ENCODE measurements around the gene PRPF6.
"Not testable (repeated sequence)": the region's sequence is repeated elsewhere in the genome, so short reads cannot be mapped to it uniquely, and the experiment has no call there.

Gene PRPF6

DNA sequence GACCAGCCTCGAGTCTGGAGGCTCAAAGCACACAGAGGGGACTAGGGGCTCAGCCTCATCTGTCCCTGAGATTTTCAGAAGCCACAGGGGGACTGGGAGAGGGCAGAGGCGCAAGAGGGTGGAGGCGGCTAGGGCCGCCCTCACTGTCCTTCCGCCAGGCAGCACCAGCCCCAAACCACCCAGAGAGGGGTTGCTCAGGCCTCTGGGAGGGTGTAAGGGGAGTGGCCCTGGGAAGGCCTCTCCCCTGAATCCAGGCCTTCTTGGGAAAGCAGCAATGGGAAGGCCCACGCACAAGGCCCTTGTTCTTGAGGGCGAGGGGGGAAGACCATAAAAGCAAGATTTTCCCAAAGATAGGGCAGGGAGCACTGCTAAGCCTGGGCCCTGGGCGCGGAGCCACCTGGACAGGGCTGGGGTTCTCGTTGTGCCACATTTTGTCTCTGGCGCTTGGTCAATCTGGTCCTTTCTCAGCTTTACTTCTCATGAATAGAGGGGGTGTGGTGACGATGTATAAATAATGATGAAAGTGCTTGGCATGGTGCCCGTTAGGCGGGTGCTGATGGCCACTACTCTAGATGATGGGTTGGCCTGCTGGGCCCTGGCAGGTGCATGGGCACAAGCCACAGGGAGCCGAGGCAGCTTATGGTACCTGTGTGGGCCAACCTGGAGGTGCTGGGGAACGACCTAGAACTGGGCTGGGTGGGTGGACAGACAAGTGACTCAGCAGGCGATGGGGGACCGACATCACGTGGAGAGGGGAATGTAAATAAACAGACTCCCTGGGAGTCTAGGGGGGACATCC, 6.3 kb upstream of the PRPF6 start:
- DNase-seq = no peak

DNA sequence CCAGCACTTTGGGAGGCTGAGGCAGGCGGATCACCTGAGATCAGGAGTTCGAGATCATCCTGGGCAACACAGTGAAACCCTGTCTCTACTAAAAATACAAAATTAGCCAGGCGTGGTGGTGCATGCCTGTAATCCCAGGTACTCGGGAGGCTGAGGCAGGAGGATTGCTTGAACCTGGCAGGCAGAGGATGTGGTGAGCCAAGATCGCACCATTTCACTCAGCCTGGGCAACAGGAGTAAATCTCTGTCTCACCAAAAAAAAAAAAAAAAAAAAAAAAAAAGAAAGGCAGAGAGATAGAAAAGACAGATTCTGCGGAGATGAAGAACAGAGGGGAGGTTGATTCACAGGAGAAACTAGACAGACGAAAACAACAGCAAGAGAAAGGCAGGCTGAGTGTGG, 4.4 kb upstream of the PRPF6 start:
- DNase-seq = not testable (repeated sequence)

DNA sequence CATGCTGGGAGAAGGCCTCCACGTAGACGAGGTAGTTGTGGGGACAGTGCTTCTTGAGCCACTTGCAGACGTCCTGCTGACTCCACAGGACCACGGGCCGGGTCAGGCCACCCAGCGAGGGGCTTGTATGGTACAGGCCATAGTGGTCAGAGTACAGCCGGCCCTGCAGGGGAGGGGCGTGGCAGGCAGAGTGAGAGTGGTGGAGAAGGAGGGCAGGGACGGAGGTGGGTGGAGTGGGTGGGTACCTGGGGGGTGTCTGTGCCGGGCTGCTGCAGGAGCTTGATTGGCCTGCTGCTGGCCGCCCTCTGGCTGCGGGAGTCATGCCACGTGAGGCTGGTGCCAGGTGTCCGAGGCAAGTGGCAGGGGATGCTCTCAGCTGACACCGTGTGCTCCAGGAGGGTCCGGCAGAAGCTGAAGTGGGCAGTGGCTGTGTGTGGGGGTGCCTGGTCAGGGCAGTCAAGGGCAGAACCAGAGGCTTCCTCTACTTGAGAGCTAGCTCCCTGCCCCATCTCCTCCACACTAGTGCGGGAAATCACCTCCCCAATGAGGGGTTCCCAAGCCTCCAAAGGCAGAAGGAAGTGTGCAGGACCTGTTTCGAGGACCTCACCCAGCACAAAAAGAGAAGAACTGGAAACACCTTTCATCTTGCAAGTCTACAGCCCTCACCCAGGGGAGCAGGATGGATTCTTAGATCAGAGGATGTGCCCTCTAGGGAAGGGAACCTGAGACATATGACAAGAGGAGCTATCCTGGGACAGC, 3.8 kb upstream of the PRPF6 start:
- no peak for DNase-seq

DNA sequence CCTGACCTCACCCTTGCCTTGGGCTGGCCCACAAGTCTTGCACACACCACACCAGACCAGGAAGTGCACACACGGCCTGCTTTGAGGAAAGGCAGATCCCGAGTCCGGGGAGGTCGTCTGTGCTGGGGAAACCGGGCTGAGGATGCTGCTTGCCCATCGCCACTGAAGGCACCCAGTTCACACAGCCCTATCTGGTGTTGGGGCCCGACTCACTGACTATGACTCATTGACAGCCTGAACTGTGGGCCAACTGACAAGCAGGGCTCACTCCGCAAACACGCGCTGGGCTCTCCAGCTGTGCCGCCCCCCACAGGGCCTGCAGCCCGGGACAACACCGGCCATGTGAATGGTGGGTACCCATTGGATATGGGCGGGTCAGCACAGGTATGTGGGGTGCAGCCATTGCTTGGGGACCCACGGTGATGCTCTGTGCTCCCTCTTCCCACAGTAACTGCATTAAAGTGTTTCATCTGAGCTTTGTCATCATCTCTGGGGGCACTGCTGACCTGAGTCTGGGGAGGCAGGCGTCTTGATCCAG, 3.1 kb upstream of the PRPF6 start:
- DNase-seq = peak; percentile 24 to 39

DNA sequence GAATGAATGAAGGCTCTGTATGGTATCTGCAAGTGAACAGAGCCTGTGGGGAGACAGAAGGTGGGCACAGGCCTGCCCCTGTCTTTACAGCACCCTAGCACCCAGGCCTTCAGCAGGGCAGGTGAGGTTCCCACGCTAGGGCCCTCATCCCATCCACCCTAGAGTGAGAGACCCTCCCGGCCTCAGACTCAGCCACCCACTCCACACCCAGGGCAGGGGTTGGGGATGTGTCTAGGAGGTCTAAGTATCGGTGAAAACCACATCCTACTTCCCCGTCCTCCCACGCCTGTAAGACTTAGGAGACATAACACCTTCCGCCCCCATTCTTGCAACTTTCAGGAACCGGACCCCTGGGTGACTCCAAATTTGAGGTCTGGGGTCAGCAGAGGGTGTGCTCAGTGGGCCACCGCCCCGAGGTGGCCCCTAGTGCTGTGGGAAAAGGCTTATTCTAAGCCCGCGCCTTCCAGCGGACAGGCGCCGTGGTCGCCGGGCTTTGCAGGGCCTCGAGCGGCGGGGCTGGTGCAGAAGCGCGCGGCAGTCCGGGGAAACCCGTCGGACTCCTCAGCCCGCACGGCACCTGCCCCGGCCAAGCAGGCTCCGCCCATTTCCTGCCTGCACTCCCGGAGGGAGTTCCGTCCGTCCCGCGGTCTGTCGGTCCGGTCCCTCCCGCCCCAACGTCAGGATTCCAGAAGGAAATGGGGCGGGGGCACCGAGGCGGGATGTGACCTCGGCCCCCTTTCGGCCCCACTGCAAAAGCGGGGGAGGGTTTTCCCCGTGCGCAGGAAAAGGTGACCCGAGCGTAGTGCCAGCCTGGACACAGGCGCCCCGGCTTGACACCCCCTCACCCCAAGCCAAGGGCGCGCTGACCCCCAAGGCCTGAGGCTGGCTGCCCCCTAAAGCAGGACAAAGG, 2.4 kb upstream of the PRPF6 start:
- DNase-seq = peak; percentile 54 to 60

DNA sequence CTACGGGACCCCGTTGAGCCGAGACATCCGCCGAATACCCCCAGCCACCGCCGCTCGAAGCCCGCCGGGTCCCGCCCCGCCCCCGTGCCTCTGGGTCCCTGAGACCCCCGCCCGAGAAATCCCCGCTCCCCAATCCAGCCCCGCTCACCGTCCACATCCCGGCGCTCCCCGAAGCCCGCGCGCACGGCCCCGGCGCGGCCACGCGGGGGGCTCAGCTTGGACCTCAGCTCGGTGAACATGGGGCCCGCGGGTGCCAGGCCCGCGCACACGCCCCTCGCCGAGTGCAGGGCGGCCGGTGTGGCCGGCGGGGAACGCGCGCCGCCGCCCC, 1.7 kb upstream of the PRPF6 start:
- DNase-seq = no peak

DNA sequence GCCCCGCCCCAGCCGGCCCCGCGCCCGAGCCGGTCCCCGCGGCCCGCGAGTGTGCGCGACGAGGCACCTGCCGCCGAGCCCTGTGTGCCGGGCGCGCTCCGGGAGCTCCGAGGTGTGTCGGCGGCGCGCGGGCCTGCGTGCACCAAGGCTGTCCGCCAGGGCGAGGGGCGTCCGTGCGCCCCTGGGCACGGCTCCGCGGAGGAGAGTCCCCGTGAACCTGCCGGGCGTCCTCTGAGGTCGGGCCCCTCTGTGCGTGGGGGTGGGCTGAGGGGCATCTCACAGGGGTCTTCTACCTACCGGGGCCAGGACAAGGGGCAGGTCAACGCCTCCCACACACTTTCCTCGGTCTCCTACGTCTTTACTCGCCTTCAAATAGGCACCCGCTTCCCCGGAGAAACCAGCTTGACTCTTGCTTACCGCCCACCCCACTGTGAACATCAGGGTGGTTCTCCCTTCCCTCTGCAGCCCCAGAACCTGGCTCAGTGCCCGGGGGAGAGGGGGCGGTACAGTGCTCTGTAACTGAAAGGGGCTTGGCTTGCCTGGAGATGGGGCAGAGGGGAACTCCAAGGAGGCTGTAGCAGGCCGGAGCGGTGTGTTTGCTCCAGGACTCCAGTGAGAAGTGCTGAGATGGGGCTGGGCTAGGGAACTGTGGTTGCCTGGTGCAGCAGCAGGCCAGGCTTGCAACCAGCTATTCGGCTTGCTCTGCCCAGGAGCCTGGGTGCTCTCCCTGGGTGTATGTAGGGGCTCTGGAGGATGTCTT, 1.2 kb upstream of the PRPF6 start, which contains the start of gene SAMD10:
SAMD10 (minus strand) TSS at position 86 of the 760 bp plus-strand sequence. CDS start 175 bp downstream, outside the sequence.
- peak; percentile 52 to 66 for DNase-seq

DNA sequence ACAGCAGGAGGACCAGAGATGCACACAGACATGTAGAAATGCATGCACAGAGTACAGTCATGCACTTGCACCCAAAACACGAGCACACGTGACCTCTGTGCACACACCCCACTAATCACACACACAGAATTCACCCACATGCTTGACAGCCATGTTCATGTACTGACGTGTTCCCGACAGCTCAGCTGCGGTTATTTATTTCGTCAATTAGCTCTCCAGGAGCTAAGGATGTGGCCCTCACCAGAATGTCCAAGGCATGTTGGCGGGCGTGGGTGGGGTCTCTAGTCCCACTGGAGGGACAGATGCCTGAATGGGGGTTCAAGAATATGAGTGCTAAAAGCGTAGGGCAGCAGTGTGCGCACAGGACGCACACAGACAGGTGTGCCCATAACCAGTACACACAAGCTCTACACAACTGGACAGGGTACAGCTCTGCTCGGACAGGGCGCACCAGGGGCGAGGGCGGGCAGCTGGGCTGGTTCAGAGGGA, 571 bp upstream of the PRPF6 start:
- peak in 1 of 2 donors; percentile 49 for DNase-seq

DNA sequence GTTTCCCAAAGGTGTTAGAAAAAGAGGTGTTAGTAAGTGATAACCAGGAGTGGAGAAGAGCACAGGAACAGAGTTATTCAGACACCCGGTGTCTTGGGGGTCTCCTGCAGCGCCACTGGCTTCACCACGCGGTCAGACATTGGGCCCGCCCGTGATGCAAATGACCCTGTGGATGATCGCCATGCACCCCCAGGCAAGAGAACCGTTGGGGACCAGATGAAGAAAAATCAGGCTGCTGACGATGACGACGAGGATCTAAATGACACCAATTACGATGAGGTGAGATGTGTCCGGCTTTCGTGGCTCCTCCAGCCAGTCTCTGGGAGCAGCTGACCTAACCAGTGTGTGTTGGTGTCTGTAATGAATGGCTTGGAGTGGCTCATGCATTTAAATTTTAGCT, 2.0 kb downstream of the PRPF6 start:
- DNase-seq = no peak

DNA sequence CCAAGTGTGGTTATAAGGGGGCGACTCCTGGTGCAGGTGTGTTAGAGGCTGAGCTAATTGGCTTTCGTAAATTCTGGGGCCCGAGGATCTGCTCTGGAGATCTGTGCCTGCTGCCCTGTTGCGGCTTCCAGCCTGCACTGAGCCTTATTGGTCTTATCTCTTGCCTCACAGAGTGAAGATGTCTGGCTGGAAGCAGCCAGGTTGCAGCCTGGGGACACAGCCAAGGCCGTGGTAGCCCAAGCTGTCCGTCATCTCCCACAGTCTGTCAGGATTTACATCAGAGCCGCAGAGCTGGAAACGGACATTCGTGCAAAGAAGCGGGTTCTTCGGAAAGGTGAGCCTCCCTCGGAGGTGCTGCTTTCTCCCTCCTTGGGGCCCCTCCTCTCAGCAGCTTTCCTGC, 20.0 kb downstream of the PRPF6 start:
- DNase-seq = no peak

DNA sequence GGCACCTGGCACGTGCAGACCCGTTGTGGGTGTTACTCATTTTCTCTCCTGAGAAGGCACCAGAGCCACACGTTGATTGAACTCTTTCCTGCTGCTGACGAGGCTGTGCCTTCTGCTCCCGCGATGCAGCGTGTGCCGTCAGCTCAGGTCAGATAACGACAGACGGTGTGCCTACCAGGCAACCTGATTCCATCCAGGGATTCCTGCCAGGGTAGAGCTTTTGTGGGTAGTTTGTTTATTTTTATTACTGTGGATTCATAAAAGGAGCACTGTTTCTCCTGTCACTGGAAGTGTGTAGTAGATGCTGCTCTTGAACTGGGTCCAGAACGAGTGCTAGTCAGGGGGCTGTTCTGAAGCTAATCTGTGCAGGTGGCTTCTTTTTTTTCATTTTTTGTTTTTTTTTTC, 20.7 kb downstream of the PRPF6 start:
- DNase-seq = no peak

DNA sequence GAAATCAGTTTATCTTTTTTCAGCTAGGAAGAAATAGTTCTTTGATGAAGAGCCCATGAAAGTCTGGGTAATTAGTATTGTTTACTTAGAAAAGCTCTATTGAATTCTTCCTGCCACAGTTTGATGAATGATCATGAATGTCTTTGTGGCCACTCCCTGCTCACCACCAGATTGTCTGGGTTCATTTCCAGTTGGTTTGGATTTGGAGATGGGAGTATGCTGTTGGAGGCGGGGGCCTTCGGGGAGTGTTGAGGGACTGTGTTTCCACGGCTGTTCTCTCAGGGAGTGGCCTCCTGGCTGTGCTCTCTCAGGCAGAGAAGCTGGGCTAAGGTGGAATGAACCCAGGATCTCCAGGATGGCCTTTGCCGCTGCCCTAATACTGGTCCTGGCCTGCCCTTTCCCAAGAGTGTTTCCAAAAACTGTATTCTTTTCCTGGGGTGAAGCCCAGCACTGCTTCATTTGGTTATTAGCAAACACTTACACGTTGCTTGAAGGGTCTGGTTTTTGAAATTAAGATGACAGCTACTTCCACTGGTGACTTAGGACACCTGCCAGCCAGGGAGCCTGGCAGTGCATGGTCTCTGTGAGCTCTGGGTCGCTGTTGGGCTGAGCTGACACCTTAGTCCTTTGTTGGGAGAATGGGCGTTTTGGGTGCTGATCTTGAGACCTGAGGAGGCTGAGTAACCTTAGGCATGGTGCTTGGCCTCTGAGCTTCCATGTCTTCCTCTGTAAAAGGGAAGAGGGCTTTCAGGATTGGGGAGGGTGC, 23.2 kb downstream of the PRPF6 start:
- no peak for DNase-seq

DNA sequence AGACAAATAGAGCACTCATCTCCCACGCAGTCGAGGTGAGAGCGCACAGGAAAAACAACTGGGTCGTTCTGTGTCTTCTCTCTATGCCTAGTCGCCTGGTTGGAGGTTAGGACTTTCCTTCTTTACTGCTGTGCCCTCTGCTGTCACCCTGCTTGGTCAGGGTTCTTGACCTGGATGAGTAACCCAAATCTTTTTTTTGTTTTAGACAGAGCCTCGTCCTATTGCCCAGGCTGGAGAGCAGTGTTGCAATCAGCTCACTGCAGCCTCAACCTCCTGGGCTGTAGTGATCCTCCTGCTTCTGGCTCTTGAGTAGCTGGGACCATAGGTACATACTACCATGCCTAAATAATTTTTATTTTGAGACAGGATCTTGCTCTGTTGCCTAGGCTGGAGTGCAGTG, 24.5 kb downstream of the PRPF6 start:
- no peak for DNase-seq

DNA sequence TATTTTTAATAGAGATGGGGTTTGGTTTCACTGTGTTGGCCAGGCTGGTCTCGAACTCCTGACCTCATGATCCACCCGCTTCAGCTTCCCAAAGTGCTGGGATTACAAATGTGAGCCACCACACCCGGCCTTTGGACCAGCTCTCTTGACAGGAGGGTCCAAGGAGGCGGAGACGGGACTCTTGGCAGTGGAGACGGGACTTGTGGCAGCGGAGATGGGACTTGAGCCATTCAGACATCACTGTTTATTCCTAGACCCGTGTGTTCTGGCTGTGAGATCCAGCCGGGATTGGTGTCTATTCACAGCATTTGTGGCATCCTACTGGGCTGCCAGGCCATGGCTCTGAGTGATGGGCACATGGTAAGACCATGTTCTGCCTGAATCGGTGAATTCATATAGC, 25.6 kb downstream of the PRPF6 start:
- no peak for DNase-seq

DNA sequence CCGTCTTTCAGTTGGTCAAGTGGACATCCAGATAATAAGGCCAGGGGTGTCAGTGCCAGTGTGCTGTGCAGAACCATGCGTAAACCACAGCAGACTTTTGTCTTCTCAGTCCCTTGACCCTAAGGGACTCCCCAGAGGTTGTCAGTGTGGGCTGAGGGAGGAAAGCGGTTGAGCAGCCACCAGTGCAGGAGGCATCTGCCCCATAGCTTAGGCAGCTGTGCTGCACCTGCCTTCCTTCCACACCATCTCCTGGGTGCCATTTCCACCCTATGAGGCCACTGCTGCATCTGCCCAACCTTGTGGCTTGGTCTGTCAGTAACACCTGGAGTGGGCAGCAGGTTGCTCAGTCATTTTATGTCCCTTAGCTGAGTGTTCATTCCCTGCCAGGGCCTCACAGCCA, 26.0 kb downstream of the PRPF6 start:
- DNase-seq = no peak

DNA sequence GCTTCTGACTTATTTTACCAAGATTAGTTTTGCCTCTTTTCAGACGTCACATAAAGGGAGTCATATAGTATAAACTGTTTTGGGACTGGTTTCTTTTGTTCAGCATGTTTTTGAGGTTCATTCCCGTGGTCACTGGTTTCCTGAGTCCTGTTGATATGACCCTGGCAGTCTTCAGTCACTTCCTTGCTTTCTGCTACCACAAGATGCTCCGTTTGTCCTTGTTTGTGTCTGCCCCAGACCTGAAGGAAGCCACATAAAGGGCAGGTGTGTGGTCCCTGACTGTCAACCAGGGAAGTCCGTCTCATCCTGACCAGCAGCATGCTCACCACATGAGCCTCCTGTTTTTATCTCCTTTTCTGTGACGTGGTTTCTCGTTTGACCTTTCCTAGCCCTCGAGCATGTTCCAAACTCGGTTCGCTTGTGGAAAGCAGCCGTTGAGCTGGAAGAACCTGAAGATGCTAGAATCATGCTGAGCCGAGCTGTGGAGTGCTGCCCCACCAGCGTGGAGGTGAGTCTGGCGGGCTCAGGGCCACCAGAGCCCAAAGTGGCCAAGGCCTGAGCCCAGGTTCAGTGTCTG, 29.0 kb downstream of the PRPF6 start:
- DNase-seq = no peak

DNA sequence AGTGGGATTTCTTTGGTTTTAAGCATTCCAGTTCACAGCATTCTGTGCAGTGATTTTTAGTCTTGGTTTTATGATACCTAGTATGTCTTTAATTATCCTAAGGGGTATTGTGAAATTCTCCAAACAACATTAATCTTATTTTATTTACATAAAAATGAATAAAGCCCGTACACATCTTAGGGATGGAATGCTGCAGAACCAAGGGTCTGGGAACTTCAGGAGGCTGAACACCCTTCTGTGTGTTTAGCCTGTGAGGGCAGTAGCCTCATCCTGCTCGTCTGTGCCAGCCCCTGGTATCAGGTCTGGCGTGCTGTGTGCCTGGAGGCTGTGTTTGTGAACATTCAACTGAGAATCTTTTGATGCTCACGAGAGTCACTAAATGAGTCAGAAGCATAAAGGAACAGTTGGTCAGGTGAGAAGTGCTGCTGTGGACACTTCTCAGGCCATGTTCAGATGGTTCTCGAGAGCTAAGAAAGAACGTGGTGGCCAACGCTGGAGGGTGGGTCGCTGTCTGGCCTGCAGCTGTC, 29.8 kb downstream of the PRPF6 start:
- DNase-seq = no peak

DNA sequence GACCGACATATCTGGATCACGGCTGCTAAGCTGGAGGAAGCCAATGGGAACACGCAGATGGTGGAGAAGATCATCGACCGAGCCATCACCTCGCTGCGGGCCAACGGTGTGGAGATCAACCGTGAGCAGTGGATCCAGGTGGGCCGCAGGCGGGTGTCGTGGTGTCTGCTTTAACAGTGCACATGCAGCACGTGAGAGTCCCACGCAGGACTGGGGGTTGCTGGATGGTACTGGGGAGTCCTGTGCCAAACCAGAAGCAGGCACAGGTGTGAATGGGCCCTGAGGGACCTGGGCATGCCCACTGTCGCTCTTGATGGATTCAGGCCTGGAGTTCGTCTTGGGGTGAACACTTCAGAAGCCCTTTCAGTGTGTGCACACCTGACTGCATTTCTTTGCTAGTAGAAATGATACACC, 30.4 kb downstream of the PRPF6 start:
- DNase-seq = peak in 1 of 2 donors; percentile 8

DNA sequence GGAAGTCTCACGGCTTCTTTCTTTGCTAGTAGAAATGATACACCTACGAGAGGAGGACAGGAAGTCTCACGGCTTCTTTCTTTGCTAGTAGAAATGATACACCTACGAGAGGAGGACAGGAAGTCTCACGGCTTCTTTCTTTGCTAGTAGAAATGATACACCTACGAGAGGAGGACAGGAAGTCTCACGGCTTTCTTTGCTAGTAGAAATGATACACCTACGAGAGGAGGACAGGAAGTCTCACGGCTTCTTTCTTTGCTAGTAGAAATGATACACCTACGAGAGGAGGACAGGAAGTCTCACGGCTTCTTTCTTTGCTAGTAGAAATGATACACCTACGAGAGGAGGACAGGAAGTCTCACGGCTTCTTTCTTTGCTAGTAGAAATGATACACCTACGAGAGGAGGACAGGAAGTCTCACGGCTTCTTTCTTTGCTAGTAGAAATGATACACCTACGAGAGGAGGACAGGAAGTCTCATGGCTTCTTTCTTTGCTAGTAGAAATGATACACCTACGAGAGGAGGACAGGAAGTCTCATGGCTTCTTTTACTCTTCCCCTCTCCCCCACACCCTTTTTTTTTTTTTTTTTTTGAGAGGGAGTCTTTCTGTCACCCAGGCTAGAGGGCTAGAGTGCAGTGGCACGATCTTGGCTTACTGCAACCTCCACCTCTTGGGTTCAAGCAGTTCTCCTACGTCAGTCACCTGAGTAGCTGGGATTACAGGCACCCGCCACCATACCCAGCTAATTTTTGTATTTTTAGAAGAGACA, 31.6 kb downstream of the PRPF6 start:
- DNase-seq = peak in 1 of 2 donors; percentile 58

DNA sequence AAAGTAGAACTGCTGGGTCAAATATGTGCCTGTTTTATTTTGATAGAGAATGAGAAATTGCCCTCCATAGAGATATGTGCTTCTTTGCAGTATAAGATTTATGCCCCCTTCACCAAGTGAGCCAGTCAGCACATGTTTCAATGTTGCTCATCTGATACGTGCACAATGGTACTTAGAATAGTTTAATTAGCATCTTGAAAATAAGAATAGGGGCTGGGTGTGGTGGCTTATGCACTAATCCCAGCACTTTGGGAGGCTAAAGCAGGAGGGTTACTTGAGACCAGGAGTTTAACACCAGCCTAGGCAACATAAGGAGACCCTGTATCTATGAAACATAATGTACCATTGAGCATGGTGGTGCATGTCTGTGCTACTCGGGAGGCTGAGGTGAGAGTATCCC, 34.7 kb downstream of the PRPF6 start:
- DNase-seq = no peak
